Psoas muscle (tissue), 8 donors: ENCODE data around the gene ZNF277. TPM values are rescaled to one million over a fixed set of nuclear protein-coding genes. Genes with fewer than 3 reads are reported as not detected.
A peak's percentile ranks its signal among the peaks of the same experiment; 100 is the strongest.

ENCODE experiments used
- ATAC-seq, 4 donors: fragments of 200-7000 bp; cut with Tn5 transposase; one replicate each; pipeline ENCODE4 v1.9.1; 2020; ENCODE audit warnings: moderate library complexity in 3 of 4, mild to moderate bottlenecking in 2 of 4
- DNase-seq, 2 donors: peaks; one replicate each; pipeline ENCODE4 v3.0.0-alpha.2; 2020
- H3K27ac ChIP-seq: fragments of 200-600 bp; one replicate; pipeline ENCODE4 v1.8.0; 2022
- H3K27me3 ChIP-seq, 3 donors: fragments of 200-600 bp in 1 of 3; one replicate each; pipeline versions ENCODE4 v1.6.1 to v1.8.0; 2013 to 2022; ENCODE audit warnings: low read length in 2 of 3, mild to moderate bottlenecking in 2 of 3, moderate library complexity in 1 of 3; ENCODE audit not compliant: insufficient read depth in 3 of 3
- H3K36me3 ChIP-seq, 2 donors: fragments of 200-600 bp in 1 of 2; one replicate each; pipeline versions ENCODE4 v1.6.1 to v1.8.0; 2013 to 2022; ENCODE audit warnings: low read depth in 1 of 2, mild to moderate bottlenecking in 1 of 2, moderate library complexity in 1 of 2; ENCODE audit not compliant: insufficient read depth in 1 of 2
- H3K4me1 ChIP-seq: fragments of 200-600 bp; one replicate; pipeline ENCODE4 v1.8.0; 2022
- H3K4me3 ChIP-seq: fragments of 200-600 bp; one replicate; pipeline ENCODE4 v1.8.0; 2022; ENCODE audit warnings: mild to moderate bottlenecking
- H3K9me3 ChIP-seq: fragments of 200-600 bp; one replicate; pipeline ENCODE4 v1.8.0; 2022
- CTCF ChIP-seq: fragments of 200-600 bp; IDR thresholded peaks from one replicate; pipeline ENCODE4 v1.8.0; 2022; ENCODE audit warnings: antibody characterized with exemption
- WGBS, 3 donors: extraction: QIAGEN DNeasy Blood & Tissue Kit; methylation state at CpG; one replicate each; pipeline versions ENCODE4 v1.1.6 to v1.1.7; 2013; 5-methylcytosine and 5-hydroxymethylcytosine counted together
- intact Hi-C, 2 donors: fragments of 100-400 bp; cut with DNase I; formaldehyde crosslinking; loops; one replicate each; pipeline versions ENCODE4 v1.11.0 to v1.14.2; 2022
- polyA plus RNA-seq, 3 donors: library from polyadenylated mRNA; stranded (reverse); fragments of 200-250 nt; gene quantifications; one replicate each; pipeline ENCODE4 v1.2.3, GENCODE V29; 2013
- total RNA-seq, 4 donors: library from RNA; stranded (reverse); fragmentation: NEBNext Ultra II Directional in 2 of 4; extraction: Animal tissue kit (Norgen Biotek cat#: 25700) in 2 of 4; gene quantifications; one replicate each; pipeline versions ENCODE4 v1.2.1 to v1.2.4, GENCODE V29; 2021 to 2023
- donor health status: healthy with polysubstance abuse.
- donor health status: DM: no; HTN: no; CAD: no; lungs with moderate emphysema.
- donor health status: Bipolar disorder and iron deficiency.
- donor health status: healthy.
- donor health status: DM: yes; HTN: yes; CAD: no.
- donor health status: DM: no; HTN: no; CAD: no.
- donor health status: DM: no; HTN: no; CAD: no.
- donor health status: DM: yes; HTN: yes; CAD: no.

Gene ZNF277
- total and polyA plus RNA-seq, 7 donors: 6.9 to 16.7 (median 11.6) TPM

- H3K27ac ChIP-seq: no peak overlapping the region
- DNase-seq: peak in 1 of 2 donors; percentile 38
- ATAC-seq: no peak
- no peak overlapping the region for H3K4me3 ChIP-seq
- 92% methylated on average over 17 to 20 of the region's 20 CpGs for WGBS, 3 donors
- no peaks in the 10 kb centered on the region for H3K36me3 ChIP-seq
- H3K9me3 ChIP-seq: no peaks in the 10 kb centered on the region
- no peaks in the 10 kb centered on the region for H3K27me3 ChIP-seq
- no peak for TF ChIP-seq CTCF
- no peaks in the 10 kb centered on the region for H3K4me1 ChIP-seq
- intact Hi-C loops: no loop called here
These were observed 14.5 kb downstream of the ZNF277 start for GRCh38 chr7:112220877-112221434.

- TF ChIP-seq CTCF: no peak
- H3K9me3 ChIP-seq: no peaks in the 10 kb centered on the region
- DNase-seq (no peak), ATAC-seq (no peak)
- H3K4me1 ChIP-seq: no peaks in the 10 kb centered on the region
- H3K27me3 ChIP-seq: no peaks in the 10 kb centered on the region
- no peak overlapping the region for H3K27ac ChIP-seq
- H3K36me3 ChIP-seq: no peaks in the 10 kb centered on the region
- no peak overlapping the region for H3K4me3 ChIP-seq
- intact Hi-C loops: no loop called here
- 51 to 61% (median 54%) methylated on average over 3 of the region's 3 CpGs for WGBS, 3 donors
These were observed 16.8 kb downstream of the ZNF277 start for GRCh38 chr7:112223310-112223709.

GRCh38 chr7:112224186-112224585 is 17.7 kb downstream of the ZNF277 start:
- H3K4me1 ChIP-seq: no peaks in the 10 kb centered on the region
- H3K4me3 ChIP-seq: no peak overlapping the region
- ATAC-seq (no peak), DNase-seq (no peak)
- H3K27me3 ChIP-seq: no peaks in the 10 kb centered on the region
- H3K9me3 ChIP-seq: no peaks in the 10 kb centered on the region
- intact Hi-C loops: no loop called here
- TF ChIP-seq CTCF: no peak
- H3K27ac ChIP-seq: no peak overlapping the region
- no peaks in the 10 kb centered on the region for H3K36me3 ChIP-seq
- WGBS, 3 donors: 97 to 99% (median 97%) methylated on average over 2 of the region's 2 CpGs

DNA sequence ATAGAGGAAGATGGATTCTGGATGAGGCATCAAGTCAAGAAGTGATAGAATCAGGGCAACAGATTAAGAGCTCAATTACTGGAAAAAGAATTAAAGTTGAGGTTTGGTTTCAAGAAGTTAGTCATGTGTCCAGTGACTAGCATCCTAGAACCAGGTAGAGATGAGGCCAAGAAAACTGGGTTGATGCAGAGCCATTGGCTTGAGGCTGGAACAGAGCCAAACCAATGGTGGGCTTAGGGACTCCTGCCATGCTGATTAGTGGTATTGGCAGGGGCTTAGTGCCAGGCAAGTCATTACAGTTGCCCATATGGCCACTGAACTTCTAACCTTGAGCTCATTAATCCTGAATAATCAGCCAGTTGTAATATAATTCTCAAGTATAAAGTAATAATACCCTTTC is 18.5 kb downstream of the ZNF277 start:
- intact Hi-C loops: no loop called here
- H3K4me1 ChIP-seq: no peaks in the 10 kb centered on the region

More for the DNA sequence above, 18.5 kb downstream of the ZNF277 start:
- DNase-seq: no peak
- Histone ChIP-seq H3K36me3 (no peaks in the 10 kb centered on the region), H3K4me3 (no peak overlapping the region), H3K9me3 (no peaks in the 10 kb centered on the region), H3K27ac (no peak overlapping the region), H3K27me3 (no peaks in the 10 kb centered on the region)
- no peak for TF ChIP-seq CTCF
- ATAC-seq: no peak
